COLO829 (cell line): ENCODE data around the gene PTPRH.
A peak's percentile ranks its signal among the peaks of the same experiment; 100 is the strongest.
"Not testable (repeated sequence)": the region's sequence is repeated elsewhere in the genome, so short reads cannot be mapped to it uniquely, and the experiment has no call there.

ENCODE experiments used
- DNase-seq: peaks from one replicate; pipeline ENCODE4 v3.0.0; 2012; ENCODE audit warnings: low spot score

The PTPRH gene

DNA sequence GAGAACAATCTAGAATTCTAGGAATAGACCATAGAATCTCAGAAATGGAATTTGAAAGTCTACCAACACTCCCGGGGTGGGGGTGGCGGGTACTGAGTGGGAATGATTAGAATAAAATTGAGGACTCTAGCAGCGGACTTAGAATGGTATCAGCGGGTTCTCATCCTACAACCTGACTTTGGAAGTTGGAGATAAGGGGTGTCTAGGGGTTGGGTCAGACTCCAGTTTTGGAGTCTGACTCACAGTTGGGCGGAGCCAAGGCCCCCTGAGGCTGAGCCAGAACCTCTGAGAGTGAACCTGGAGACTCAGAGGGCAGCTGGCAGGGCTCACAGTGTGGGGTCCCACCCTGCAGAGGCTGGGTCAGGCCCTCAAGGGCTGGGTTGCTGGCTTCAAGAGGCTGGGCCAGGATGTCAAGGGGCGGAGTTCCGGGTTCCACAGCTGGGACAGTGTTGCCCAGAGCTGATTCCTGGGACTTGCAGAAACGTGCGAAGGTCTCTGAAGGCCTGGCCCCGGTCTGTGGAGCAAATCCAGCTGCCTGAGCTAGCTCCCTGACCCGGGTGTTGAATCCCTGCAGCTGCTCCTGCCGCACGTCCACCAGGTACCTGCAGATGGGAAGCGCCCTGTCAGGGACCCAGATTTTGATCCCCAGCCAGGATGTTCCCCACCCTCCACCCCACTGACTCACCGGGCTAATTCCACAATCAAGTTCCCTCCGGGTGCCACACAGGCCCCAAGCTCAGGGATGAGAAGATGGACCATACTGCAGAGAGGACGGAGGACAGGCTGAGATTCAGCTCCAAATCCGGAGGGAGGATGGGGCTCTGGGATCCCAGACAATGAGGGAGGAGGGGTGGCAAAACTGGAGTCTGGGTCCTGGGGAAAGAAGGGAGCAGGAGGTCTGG lies 50.2 kb downstream of the PTPRH start:
- DNase-seq: no peak

DNA sequence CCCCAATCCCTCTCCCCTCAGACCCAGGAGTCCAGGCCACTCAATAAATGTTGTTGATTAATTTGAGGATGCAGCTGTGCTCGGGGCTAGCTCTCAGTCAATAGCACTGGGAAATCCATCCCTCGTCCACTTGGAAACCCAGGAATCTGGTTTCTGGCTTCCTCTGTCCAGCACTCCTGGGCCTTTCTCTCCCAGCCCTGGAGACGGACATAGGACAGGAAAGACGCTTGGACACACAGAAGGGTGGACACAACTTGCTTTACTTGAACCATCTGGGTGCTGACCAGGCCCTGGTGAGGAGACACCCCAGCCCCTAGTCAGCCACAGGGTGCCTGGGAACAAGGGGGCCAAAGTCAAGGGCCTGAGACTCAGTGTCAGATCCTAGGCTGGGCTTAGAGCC lies 50.9 kb downstream of the PTPRH start:
- DNase-seq: no peak

DNA sequence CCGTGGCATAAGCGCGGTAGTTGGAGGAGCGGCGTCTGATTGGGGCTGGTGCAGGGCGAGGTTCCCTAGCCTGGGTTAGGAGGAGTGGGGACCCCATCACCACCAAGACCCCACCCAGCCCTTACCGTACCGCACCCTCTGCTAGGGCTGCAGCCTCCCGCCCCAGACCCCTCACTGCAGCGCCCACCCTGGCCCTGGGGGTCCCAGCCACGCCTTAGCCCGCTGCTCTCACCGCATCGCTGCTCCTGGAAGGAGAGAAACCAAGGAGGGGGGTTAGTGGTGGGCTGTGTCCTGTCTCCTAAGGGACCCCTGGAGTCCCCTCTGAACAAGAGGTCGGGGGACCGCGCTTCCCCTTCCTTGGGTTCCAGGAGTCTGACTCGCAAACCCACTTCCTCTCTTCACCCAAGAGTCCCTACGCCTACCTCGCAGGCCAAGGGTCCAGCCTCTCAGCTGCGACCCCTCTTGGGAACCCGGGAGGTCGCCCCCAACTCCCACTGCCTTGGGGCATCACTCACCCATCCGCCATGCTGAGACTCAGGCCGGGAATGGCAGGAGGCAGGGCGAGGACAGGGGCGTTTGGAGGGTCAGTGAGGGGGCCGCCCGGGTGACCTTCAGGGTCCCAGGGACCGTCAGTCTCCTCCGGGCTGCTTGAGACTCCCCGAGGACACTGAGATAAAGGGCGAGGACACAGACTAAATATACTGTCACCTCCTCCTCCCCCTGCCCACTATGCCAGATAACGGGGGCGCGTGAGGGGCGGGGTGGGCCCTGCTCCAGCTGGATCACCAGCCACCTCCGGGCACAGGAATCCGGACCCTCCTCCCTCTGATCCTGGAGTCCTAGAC lies 52.0 kb downstream of the PTPRH start, which contains the start of gene TNNI3:
TSS of gene TNNI3 (minus strand) at position 669 of the 845 bp plus-strand sequence. CDS start at position 526, 143 bp downstream.
- no peak for DNase-seq

DNA sequence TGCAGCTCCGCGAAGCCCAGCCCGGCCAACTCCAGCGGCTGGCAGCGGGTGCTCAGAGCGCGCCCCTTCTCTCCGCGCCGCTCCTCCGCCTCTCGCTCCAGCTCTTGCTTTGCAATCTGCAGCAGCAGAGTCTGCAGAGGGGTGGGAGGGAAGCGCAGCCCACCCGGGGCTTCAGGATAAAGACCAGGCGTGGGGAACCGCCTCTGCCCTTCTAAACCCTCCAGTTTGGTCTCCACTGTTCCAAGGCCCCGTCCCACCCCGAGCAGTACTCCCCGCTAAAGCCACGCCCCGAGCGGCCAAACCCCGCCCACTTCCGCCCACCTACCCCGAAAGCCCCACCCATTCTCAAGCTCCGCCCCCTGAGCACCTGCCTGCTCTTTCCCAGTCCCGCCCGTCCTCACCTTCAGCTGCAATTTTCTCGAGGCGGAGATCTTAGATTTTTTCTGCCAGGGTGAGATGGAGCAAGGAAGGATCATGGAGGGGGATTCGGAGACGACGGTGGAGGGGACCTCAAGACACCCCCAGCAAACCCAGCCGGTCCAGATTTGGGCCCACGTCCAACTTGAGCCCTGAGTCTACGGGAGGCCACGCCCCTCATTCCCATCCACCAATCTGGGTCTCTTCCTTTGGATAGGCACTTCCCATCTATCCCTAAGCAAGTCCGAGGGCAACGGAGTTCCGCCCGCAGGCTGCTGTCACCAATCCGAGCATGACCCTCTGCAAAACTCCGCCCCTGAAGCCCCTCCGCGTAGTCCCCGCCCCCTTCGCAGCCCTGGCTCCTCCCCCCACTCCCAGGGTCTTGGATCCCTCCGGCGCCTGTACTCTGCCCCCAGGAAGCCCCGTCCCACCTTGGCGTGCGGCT lies 52.9 kb downstream of the PTPRH start:
- peak; percentile 75 for DNase-seq

DNA sequence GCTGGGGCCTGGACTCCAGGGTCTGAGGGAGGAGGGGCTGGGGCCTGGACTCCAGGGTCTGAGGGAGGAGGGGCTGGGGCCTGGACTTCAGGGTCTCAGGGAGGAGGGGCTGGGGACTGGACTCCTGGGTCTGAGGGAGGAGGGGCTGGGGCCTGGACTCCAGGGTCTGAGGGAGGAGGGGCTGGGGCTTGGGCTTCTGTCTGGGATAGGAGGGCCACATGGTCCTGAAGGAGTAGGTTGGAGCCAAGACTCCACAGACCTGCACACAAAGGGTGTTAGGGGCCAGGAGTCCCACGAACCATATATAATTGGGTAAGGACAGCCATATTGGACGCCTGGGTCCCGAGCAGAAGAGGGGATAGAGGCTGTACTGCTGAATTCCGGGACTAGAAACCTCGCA lies 53.5 kb downstream of the PTPRH start:
- DNase-seq: not testable (repeated sequence)

DNA sequence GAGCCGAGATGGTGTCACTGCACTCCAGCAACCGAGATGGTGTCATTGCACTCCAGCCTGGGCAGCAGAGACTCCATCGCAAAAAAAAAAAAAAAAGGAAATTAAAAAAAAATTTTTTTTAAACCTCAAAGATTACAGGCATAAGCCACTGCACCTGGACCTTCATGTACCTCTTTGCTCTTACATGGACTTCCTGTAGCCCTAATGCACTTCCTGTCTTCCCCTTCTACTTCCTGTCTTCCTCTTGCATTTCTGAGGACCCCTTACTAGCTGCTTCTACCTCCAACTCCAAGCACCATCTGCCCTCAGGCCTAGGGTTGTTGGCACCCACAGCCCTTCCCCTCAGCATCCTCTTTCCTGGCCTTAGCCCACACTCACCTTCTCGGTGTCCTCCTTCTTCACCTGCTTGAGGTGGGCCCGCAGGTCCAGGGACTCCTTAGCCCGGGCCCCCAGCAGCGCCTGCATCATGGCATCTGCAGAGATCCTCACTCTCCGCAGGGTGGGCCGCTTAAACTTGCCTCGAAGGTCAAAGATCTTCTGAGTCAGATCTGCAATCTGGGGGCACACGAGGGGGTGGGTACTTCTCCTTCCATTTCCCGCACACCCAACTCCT lies 55.5 kb downstream of the PTPRH start:
- no peak for DNase-seq

DNA sequence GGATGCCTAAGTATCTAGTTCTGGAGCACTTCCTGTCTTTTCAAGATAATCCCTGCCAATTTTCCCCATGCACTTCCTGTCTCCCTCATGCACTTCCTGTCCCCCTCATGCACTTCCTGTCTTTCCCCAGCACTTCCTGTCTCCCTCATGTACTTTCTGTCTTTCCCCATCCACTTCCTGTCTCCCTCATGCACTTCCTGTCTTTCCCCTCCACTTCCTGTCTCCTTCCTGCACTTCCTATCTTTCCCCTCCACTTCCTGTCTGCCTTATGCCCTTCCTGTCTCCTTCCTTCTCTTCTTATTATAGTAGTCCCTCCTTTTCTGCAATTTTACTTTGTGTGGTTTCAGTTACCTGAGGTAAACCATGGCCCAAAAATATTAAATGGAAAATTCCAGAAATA lies 57.3 kb downstream of the PTPRH start:
- DNase-seq: no peak

DNA sequence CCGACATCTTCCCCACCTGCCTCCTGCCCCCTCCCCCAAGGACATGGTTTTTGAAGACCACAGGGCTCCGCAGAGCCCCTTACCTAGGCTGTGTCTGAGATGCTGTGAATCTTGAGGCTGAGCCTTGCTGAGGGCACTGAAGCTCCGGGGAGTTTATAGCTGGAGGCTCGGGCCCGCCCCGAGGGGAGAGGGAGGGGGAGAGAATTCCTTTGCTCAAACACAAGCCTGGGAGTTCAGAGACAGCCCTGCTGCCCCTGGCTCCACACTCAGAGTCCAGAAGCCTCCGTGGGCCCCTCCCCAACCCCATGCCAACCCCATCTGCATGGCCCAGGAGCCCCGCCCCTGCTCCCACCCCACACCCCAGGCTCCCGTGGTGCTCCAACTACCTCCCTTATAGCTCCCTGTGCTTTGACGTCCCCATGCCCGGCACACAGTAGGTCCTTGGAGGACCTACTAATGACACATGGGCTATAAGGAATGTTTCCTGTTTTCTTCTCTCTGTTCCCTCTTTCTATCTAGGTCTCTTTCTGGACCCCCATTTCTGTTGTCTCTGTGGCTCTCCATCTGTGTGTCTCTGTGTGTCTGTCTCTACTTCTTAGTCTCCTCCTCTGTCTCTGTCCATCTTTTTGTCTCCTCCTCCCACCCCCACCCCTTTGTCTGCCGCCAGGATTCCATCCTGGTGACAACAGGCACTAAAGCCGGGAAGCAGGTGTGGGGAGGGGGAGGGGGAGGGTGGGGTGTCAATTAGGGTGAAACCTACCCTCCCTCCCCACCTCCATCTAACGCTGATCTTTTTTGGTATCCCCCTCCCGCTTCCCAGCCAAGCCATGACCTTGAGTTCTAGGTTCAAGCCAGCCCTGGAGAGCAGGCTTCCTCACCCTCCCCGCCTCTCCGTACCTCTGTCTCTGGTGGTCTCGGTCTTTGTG lies 60.0 kb downstream of the PTPRH start, which contains the start of gene TNNT1:
TSS of gene TNNT1 (minus strand) at position 129 of the 926 bp plus-strand sequence. CDS start 2,049 bp downstream, outside the sequence.
- no peak for DNase-seq

DNA sequence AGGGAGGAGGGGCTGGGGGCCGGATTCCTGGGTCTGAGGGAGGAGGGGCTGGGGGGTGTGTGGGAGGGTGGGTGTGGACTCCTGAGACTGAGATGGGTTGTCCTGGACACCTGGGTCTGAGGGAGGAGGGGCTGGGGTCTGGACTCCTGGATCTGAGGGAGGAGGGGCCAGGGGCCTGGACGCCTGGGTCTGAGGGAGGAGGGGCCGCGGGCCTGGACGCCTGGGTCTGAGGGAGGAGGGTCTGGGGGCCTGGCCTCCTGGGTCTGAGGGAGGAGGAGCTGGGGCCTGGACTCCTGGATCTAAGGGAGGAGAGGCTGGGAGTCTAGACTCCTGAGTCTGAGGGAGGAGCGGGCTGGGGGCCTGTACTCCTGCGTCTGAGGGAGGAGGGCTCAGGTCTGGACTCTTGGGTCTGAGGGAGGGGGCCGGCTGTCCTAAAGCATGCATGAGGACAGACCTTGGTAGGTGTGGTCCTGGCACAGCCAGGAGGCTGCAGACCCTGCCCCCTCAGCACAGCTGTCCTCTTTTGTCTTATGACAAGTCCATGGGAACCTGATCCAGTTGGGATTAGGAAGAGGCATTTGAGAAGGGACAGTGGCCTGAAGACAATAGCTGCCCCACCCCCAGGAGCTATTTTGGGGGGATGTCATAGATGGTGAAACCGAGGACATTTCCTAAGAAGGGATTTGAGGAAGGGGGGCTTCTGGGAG lies 61.6 kb downstream of the PTPRH start:
- DNase-seq: no peak

DNA sequence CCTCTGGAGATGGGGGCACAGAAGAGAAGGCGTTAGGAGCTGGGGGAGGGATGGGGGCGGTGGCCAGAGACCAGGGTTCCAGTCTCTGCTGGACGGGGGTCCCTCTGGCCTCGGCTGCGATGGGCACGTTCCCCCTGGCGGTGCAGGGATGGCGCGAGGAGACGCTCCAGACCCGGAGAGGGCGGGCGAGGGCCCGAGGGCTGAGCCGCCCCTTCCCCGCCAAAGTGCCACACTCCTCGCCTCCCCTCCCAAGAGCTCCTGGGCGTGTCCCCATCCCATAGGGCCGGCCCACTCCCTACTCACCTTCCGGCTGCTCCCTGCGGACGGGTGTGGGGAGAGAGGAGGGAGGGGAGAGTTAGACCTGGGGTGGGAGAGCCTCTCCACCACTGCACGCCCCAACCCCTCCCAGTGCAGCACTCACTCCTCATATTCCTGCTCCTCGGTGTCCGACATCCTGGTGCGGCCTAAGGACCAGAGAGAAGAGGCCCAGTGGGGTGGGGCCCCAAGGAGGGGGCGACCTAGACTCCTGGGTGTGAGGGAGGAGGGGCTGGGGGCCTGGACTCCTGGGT lies 62.5 kb downstream of the PTPRH start:
- peak; percentile 85 for DNase-seq

DNA sequence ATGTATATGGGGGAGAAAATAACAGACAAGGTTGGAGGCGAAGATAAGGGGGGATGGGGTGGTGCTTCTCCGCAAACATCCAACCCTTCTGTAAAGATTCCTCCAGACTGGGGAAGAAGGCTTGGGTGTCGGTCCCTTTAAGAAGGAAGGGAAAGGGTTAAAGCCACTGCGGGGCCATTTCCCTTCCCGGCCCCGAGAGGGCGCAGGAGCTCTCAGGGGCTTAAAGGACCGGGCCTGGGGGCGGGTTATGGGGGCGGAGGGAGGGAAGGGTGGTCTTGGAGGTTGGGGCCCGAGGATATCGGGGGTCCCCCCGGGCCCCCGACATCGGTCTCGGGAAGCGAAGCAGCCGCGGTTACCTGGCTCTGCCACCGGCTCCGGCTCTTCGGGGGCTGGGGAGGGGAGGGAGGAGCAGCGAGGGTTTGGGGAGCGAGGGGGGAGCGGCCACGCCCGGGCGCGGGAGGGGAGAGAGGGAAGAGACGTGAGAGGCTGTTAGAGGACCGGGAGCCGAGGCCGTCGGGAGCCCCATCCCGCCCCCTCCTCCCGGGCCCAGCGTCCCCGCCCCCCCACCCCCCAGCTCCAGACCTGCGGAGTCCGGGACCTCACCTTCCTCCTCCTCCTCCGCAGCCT lies 63.1 kb downstream of the PTPRH start:
- peak; percentile 86 for DNase-seq

DNA sequence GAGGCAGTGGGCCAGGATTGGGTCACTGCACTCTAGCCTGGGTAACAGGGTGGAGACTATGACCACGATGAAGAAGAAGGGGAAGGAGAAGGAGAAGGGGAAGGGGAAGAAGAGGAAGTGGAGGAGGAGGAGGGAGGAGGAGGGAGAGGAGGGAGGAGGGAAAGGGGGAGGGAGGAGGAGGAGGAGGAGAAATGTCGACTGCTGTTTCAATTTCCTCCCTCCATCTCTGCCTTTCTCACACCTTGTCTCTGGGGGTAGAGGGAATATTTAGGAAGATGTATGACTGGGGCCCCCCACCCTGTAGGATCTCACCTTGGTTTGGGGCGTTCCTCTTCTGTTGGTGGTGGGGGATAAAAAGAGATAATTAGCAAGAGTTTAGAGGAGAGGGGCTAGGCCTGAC lies 64.1 kb downstream of the PTPRH start:
- no peak for DNase-seq

DNA sequence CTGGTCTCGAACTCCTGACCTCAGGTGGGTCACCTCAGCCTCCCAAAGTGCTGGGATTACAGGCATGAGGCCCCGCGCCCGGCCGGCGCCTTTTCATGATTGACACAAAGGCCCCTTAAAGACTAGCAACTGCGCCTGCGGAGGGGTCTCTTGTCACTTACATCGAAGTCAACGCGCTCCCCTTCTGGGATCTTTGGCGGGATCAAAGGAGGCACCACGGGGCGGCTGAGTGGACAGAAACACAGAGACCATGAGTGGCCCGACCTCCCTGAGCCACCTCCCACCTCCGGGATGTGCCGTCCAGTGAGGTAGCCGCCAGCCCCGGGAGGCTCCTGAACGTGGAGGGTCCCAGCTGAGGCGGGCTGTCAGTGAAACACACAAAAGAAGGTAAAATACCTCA lies 67.6 kb downstream of the PTPRH start:
- no peak for DNase-seq

DNA sequence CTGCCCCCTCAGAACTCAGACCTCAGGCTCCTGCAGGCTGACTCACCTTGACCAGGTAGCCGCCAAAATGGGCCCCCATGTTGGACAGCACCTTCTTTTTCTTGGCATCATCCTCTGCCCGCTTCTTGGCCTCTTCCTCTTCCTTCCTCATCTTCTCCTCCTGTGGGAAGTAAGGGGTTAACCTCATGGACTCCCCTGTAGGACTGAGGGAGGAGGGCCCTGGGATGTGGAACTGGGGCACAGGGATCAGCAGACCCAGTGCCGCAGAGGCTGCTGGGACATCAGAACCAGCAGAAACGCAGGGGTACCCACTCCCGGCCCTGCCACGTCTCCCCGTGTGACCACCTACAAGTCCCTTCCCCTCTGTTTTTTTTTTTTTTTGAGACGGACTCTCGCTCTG lies 71.4 kb downstream of the PTPRH start:
- no peak for DNase-seq

DNA sequence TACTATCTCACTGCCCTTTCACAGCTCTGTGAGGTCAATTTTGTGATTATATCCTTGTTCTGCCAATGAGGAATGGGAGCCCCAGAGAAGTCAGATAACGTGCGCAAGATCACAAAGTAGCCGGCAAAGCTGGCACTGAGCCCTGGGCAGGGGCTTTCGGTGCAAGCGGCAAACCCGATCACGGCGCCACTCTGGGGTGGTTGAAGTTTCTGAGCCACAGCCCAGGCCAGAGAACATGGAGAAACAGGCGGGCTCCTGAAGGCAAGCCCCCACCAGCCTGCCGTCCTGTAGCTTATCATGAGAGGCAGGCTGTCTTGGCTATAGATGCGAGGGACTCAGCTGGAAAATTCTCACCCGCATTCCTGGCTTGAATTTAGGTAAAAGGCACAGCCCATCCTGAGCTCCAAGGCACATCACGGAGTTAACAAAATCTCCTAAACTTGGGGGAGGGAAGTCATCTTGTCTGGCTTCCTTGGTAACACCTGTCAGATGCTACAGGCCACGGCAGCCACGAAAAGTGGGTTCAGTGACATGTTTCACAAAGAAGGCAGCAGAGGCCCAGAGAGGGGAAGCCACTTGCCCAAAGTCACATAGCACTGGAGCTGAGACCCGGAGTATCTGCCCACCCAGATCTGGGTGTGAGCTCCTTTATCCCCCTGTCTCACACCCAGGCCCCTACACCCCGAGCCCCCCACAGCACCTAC lies 72.8 kb downstream of the PTPRH start:
- no peak for DNase-seq

DNA sequence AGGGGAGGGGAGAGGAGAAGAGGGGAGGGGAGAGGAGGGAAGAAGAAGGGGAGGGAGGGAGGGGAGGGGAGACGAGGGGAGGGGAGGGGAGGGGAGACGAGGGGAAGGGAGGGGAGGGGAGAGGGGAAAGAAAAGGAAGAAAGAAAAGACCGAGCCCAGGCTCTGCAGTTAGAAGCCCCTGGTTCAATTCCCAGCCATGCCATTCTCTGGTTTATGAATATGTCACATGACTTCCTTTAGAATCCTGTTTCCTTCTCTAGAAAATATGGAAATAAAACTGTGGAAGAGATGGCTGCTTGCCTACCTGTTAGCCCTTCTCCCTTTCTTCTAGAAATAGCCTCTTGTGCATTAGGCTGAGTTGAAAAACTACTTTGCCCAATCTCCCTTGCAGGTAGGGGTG lies 74.6 kb downstream of the PTPRH start:
- no peak for DNase-seq

DNA sequence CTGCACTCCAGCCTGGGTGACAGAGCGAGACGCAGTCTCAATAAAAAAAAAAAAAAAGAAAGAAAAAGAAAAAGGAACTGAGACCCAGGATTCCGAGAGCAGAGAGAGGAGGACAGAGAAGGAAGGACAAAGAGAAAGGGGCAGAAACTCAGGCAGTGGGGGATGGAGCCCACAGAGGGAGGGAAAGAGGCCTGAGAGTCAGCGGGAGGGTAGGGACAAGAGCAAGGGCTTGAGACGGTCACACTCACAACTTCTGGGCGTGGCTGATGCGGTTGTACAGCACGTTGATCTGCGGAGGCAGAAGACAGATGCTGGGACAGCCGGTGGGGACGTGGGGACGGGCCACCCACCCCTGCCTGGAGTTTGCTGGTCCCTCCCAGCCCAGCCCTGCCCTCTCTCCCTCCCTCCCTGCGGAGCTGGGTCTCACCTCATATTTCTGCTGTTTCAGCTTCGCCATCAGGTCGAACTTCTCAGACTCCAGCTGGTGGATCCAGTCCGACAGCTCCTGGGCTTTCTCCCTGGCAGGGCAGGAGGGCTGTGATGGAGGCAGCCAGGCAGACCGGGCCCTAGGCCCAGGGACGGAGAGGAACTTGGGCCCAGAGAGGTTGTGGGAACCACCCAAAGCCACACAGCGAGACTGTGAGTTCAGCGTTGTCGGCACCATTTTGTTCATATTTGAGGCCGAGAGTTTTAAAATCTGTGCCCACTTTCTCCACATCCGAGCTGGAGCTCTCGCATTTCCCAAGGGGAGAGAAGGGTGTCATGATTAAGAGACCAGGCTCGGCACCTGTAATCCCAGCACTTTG lies 75.5 kb downstream of the PTPRH start:
- no peak for DNase-seq
